Gastrocnemius medialis (tissue), 4 donors: ENCODE results near the gene VCAN.

ENCODE experiments used
- POLR2A ChIP-seq, 2 donors: fragments of 450-650 bp; IDR thresholded peaks; one replicate each; pipeline ENCODE4 v1.6.1; 2017; ENCODE audit warnings: antibody characterized with exemption in 2 of 2, mild to moderate bottlenecking in 2 of 2, moderate library complexity in 2 of 2
- TF ChIP-seq, protein P1 (sequence below), 5 experiments: fragments of 450-650 bp in 3 of 5; fragments of 200-600 bp in 2 of 5; sonication (generic) in 2 of 5; IDR thresholded peaks in 4 of 5; conservative IDR thresholded peaks in 1 of 5; 1 replicate in 4 of 5; 2 replicates in 1 of 5; pipeline ENCODE4 v1.5.1; 2016 to 2019; ENCODE audit warnings: antibody characterized with exemption in 5 of 5, mild to moderate bottlenecking in 3 of 5, moderate library complexity in 3 of 5

- TF ChIP-seq, protein P1, sequence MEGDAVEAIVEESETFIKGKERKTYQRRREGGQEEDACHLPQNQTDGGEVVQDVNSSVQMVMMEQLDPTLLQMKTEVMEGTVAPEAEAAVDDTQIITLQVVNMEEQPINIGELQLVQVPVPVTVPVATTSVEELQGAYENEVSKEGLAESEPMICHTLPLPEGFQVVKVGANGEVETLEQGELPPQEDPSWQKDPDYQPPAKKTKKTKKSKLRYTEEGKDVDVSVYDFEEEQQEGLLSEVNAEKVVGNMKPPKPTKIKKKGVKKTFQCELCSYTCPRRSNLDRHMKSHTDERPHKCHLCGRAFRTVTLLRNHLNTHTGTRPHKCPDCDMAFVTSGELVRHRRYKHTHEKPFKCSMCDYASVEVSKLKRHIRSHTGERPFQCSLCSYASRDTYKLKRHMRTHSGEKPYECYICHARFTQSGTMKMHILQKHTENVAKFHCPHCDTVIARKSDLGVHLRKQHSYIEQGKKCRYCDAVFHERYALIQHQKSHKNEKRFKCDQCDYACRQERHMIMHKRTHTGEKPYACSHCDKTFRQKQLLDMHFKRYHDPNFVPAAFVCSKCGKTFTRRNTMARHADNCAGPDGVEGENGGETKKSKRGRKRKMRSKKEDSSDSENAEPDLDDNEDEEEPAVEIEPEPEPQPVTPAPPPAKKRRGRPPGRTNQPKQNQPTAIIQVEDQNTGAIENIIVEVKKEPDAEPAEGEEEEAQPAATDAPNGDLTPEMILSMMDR (IDR thresholded peaks at IDR 0.05 in 4 of 5, conservative IDR thresholded peaks at IDR 0.05 in 1 of 5) = no peak
- no peak for TF ChIP-seq POLR2A (IDR thresholded peaks at IDR 0.05)
Observed at GRCh38 chr5:83428126-83428525, 43.4 kb upstream of the VCAN start.
